HFF-Myc (cell line): Measurements from ENCODE around the gene TSBP1.

Source experiments
- DNase-seq: peaks from one replicate; pipeline ENCODE4 v3.0.0-alpha.2; 2011; ENCODE audit warnings: low read depth; ENCODE audit errors: extremely low read depth
- H3K4me3 ChIP-seq: replicated peaks from 2 replicates; pipeline ENCODE4 v1.5.1; 2011; ENCODE audit warnings: low read depth, mild to moderate bottlenecking, control low read depth, low read length
- TF ChIP-seq, protein P1 (sequence below): IDR thresholded peaks from 2 replicates; pipeline ENCODE4 v1.5.1; 2012; ENCODE audit warnings: mild to moderate bottlenecking, low read depth, low read length, control low read depth; ENCODE audit errors: missing control alignments

The TSBP1 gene

DNA sequence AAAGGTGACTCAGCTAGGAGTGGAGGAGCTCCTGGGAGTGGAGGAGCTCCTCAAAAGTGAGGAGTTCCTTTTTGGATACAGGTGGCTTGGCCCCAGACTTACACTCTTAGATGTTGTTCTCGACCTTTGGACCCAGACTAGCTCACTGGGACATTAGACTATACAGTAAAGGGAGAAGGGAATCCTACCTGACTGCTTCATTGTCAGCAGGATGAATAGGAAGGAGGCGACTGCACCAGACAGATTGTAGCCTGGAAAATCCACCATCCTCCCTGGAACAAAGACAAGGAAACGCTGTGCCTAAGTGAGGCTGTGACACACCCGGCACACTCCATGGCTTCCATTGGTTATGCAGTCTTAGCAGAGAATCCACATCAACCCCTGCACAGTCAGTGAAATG lies 35.2 kb upstream of the TSBP1 start, which contains the start of gene BTNL2:
TSS of gene BTNL2 (minus strand) at position 325 of the 400 bp plus-strand sequence. CDS start at position 267, 58 bp downstream.
- no peak within 1 kb of the TSS for H3K4me3 ChIP-seq
- DNase-seq = no peak
- TF ChIP-seq, protein P1, sequence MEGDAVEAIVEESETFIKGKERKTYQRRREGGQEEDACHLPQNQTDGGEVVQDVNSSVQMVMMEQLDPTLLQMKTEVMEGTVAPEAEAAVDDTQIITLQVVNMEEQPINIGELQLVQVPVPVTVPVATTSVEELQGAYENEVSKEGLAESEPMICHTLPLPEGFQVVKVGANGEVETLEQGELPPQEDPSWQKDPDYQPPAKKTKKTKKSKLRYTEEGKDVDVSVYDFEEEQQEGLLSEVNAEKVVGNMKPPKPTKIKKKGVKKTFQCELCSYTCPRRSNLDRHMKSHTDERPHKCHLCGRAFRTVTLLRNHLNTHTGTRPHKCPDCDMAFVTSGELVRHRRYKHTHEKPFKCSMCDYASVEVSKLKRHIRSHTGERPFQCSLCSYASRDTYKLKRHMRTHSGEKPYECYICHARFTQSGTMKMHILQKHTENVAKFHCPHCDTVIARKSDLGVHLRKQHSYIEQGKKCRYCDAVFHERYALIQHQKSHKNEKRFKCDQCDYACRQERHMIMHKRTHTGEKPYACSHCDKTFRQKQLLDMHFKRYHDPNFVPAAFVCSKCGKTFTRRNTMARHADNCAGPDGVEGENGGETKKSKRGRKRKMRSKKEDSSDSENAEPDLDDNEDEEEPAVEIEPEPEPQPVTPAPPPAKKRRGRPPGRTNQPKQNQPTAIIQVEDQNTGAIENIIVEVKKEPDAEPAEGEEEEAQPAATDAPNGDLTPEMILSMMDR = no peak

DNA sequence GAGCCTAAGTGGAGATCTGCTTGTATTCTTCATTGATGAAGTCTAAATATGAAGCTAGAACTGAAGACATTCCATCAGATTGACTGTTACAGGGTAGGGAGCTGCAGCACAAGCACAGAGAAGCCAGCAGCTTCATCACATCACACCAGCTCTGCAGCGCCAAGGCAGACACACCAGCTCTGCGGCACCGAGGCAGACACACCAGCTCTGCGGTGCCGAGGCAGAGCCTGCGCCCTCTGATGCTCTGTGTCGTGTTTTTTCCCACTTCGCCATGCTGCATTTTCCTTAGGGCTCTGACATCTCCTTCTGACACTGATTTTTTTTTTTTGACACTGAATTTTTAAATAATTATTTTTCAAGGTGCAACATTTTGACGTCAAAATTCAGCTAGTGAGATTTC lies 34.5 kb upstream of the TSBP1 start:
- TF ChIP-seq, protein P1 = no peak
- H3K4me3 ChIP-seq = no peak overlapping the region
- DNase-seq = no peak

DNA sequence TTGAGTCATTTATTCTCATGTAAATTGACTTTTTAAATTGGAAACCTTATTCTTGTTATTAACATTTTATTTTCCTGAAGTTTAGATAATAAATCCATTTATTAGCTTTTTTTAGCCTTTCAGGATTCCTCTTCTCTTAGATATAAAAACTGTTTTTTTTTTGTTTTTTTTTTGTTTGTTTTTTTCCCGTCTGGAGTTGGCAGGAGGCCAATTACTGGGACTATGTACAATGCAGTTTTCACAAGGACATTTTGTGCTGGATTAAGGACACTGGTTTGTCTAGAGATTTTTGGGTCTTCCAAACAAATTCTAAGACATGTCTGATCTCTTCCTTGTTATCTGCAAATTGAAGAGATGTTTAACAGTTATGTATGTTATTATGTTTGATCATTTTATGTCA lies 34.0 kb upstream of the TSBP1 start:
- TF ChIP-seq, protein P1 = no peak
- no peak overlapping the region for H3K4me3 ChIP-seq
- DNase-seq = no peak

DNA sequence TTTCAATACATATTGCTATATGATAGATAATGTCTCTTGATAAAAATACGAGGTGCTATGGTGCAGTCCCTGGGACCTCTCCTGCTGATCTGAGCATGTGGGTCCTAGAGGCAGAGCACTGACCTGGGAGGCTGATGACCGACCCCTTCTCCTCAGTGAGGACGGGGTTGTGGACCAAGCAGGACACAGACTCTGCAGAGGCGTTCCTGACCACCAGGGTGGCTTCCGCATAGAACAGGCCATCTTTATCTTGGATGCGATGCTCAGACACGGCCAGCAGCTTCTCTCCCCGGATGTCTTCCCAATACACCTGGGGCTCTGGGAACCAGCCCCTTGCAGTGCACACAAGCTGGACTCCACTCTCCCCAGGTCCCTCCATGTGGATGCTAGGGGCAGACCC lies 31.1 kb upstream of the TSBP1 start:
- DNase-seq = no peak
- TF ChIP-seq, protein P1 = no peak

DNA sequence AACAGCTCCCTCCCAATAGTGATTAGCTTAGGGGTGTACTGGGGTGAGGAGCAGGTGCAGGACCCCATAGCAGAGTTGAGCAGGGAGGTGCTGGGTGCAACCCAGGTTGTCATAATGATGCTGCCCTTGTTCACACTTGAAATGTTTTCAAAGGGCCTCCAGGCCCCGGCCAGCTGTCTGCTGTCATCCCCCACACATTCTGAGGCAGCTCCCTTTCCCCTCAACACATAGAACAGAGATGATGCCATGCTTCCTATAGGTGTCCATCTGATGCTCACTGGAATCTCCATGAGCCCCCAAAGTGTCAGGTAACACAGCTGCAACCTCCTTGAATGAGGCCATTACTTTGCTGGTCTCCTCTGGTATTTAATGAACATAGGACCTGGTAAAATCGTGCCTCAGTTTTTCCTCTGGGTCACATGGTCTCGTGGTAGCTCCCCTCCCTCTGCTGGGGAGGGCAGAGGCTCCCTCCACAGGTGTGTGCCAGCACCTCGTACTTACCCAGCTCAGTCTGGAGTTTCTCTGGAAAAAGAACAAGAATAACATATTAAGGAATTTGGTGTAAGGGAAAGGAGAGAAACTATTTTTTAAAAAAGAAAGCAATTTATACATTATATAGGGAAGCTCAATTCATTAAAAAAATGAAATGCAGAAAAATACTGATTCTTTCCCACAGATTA lies 29.7 kb upstream of the TSBP1 start:
- DNase-seq = no peak
- H3K4me3 ChIP-seq = no peak overlapping the region
- TF ChIP-seq, protein P1 = no peak

More for the DNA sequence above, 31.1 kb upstream of the TSBP1 start:
- no peak overlapping the region for H3K4me3 ChIP-seq

DNA sequence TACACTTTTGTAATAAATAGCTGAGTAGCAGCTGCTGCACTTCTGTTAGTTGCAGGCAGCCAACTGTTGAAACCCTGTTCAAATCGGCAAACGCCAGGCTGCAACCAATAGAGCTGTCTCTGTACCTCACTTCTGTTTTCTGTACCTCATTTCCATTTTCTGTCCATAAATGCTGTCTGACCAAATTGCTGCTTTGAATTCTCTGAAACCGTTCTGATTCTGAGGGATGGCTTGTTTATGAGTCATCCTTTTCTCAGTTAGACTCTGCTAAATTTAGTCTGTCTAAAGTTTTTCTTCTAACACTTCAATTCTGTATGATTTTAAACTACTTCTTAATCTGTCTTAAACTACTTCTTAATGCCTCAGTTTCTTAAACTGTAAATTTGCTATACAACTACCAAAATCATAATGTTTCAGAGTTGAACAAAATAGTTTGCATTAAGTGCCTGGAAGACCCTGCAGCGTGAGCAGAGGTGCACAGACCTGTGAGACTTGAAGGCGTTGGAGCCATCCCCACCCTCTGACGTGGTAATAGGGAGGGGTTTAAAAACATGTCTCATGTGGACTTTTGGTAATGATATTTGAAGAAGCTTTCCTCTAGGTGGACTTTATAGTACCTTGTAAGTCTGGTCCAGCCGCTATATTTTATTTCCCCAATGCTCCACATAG lies 25.7 kb upstream of the TSBP1 start:
- H3K4me3 ChIP-seq = no peak overlapping the region
- TF ChIP-seq, protein P1 = no peak
- no peak for DNase-seq
